HG02571 (cell line): ENCODE data around the gene MEF2C.

Experiments used
- ATAC-seq: cut with Tn5 transposase; IDR thresholded peaks from one replicate; pipeline ENCODE4 v1.9.1; 2021; ENCODE audit warnings: mild to moderate bottlenecking, moderate library complexity; ENCODE audit not compliant: unreplicated experiment

MEF2C gene

DNA sequence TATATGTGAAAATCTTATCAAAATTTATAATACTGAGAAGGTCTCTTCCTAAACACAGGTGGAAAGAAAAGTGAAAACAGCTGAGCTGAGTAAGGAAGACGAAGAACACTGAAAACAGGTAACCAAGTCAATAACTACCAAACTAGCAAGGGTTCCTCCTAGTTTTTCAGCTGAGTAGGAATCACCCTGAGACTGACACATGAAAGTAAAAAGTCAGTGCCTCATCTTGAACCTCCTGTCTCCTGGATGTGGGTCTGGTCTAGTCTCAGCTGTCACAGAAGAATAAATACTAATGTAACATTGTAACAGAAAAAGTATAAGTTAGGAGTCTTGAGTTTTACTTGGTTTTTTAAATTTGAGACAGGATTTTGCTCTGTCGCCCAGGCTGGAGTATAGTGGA is 121.0 kb downstream of the MEF2C start:
- ATAC-seq = no peak

DNA sequence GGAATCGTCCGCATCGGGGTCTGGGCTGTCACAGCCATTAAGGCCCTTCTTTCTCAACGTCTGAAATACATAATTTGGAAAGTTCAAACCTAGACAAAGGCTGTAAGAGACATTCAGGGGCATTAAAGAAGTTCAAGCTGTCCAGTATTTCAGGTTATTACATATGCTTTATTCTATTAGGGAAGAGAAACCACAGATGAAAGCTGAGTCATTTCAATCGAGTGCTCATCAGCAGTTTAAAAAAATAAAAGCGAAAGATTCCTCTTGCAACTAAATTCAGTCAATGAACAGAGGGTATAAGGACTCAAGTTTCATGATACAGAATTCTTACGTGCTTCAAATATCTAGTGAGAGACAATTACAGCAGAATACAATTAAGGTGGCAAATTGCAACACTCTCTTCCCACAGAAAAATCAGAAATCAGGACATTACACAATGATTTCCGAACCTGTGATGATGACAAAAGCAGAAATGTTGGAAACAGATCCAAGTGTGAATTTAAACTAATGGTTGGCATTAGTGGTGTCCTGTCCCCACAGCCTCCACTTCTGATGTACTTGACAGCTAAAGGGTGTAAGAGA is 121.6 kb downstream of the MEF2C start:
- ATAC-seq = peak; percentile 53

DNA sequence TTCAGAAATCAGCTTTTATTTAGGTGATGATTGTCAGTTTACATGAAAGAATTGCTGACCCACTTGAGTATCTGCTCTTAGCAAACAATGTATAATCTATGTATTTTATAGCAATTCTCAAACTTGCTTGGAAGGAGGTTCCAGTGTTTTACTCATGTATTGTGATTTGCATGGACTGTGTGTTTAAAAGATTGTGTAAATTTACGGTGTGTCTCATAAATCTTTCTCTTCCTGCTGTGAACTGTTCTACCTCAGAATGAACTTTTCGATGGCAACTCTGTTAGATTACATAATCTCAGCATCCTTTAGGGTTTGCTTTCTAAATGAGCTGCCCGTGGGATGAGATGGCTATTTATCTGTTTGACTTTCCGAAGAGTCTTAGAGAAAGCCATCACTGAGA is 122.5 kb downstream of the MEF2C start:
- no peak for ATAC-seq

DNA sequence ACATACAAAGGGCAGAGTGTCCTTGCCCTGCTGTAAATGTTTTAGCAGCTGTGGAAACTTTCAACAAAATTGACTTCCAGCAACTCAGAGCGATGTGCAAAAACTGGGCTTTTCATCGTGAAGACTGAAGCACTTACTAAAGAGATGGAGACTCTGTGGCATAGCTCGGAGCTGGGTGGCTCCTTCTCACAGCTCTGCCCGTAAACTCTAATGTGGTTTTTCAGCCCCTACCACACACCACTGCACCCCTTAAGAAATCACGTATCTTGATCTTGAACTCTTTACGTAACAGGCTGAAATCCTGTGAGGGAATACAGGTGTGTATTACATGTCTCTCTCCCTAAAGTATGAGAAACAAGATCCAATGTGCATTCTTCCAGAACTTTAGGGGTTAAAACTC is 124.4 kb downstream of the MEF2C start:
- ATAC-seq = no peak

DNA sequence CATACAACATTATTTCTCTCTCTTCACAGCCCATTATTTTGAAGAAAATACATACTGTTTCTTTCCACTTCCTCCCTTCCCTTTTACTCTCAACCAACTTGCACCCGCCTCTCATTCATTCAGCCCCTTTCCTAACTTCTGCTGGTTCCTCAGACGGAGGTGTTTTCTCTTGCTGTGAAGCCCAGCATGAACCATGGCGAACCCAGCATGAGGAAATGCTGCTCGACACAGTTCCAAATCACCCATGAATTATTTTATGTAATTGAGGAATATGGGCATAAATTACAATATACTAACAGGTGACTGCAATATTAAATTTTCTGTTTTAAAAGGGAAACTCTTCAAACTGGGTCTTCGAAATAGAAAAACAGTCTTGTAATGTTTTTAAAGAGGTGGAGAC is 124.8 kb downstream of the MEF2C start:
- ATAC-seq = no peak

DNA sequence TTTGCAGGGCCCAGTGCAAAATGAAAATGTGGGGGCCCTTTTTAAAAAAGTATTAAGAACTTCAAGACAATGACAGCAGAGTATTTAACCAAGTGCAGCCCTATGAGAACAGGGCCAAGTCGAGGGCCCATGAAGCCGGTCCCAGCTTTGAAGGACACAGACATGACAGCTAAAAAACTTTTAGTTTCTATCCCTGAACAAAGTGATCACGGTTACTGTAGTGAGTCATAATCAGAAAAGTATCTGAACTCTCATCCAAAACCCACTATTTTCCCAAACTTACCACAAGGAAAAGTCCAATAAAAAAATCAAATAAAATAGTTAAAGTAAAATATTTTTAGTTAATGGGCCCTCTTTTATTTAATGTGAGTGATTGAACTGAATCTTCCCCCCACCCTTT is 126.0 kb downstream of the MEF2C start:
- ATAC-seq = no peak

DNA sequence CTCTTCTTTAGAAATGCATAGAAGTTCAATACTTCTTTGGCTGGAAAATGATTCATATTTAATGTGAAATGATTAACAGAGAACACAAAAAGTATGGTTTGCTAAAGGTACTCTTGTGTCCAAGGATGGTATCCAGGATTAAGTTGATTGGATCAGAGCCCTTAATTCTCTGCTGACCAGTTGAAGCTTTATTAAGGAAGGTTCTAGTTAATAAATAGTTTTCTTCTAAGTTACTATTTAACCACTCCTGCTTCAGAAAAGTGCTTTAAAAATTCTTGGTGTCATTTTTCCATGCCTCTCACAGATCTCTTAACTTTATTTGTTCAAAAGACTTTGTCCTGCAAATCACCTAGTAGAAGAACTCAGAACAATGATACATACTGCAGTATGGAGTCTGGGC is 134.3 kb downstream of the MEF2C start:
- ATAC-seq = no peak

DNA sequence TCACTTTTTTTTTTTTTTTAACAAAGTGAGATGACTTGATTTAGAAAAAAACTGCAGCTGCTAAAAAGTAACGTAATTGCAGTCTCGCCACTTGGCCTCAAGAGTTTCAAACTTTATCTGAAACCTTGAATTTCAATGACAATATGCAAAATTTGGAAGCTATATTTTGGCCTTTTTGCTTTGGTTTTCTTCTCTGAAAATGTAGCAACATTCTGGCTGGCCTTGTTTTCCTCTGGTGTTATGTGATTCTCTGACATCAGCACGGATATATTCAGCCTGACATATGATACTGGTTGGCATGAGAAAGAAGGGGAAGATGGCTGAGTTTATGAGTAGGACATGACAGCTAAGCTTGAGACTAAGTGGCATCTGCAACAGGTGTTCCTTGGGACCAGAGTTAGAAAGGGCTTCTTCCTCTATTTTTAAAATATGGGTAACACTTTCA is 136.5 kb downstream of the MEF2C start:
- peak; percentile 78 for ATAC-seq

DNA sequence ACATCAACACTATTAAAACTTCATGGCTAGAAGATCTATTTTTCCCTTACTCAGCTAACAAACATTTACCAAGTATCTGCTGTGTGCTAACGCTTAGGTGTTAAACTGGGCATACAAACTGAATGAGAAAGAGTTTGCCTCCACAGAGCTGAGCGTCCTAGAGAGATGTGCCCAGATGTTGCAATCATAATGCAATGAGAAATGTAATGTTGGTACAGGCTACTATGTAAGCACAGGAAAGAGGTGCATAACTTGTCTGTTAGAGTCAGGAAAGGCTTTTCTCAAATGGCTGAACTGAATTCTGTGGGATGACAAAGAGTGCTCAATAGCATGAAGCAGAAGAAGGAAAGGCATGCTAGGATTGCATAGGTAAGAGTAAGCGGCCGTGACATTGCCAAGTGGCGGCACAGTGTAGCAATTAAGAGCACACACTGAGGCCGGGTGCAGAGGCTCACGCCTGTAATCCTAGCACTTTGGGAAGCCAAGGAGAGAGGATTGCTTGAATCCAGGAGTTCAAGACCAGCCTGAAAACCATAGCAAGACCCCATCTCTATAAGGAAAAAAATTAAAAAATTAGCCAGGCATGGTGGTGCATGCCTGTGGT is 137.8 kb downstream of the MEF2C start:
- no peak for ATAC-seq

DNA sequence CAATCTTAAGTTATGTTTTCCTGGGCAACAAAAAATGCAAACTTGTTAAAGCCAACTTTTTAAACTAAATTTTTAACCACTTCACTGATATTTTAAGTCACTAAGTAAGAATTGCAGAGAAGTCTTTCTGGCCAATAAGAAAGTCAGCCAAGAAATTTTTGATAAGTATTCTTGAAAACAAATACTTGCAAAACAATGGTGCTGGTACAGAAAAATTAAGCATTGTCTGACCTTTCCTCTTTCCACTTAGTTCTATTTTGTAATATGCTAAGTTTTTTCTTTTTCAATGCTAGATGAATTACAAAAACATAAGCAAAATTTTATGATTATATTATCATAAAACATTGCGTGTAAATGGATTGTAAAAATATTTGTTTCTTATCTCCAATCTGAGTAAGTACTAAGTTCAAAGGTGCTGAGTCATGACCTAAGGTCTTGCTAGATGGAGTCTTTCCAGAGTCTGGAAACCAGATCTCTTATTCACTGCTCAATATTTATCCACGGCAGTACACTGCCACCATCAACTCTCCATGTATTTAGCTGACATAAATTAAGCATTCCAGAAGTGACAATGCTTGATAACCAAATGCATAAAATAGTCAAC is 139.7 kb downstream of the MEF2C start:
- no peak for ATAC-seq

DNA sequence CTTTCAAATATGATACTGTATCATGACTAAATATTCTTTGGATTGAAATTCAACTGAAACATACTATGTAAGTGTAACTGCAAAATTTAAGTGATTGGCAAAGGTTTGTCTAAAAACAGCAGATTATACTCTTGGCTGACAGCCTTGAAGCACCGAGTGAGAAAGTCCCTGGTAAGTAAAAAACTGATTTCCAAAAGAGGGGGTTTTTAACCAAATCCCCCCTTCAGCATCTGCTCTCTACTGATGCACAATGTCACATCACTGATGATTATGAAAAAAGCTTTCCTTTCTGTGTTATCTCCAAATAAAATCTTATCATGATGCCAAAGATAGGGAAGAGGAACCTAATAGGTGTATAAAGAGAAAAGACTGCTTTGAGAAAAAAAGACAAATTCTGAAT is 141.0 kb downstream of the MEF2C start:
- ATAC-seq = no peak

DNA sequence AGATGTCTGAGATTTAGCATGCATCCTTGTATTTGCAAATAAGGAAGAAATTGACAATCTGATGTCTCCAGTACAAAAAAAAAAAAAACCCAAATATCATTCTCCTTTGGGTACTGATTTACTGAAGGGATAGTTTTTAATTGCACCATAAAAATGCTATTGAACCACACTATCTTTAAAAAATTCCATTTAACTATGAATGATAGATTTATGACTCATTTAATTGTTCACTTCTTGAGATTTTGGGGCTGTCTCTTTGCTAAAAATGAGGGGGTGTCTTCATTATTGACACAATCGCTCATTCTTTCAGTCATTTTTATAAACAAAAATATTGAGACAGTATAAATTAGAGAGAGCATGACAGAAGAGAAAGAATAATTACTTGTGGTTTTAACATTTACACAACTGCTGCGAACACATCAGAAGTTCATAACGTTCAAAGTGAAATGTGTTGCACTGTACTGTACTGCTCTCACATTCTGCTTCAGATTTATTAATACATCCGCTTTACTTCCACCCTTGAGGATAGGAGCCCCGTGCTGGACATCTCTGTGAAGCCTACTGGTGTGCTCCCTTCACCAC is 142.3 kb downstream of the MEF2C start:
- no peak for ATAC-seq

DNA sequence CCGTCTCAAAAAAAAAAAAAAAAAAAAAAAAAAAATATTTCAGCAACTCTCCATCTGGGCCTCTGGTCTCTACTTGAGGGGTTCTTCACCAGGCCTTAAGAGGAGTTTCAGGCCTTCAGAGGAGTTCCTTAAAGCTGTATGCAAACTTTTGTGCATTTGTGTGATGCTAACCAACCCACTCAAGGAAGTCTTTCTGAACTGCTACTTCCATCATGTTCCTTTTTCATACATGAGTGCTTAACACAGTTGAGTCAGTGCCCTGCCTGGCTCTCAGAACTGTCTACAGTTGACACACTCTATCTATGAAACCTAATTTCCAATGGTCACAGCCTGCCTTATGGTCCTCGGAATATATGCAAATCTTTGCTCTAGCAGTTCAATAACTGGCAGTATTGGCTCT is 146.5 kb downstream of the MEF2C start:
- ATAC-seq = peak; percentile 31

DNA sequence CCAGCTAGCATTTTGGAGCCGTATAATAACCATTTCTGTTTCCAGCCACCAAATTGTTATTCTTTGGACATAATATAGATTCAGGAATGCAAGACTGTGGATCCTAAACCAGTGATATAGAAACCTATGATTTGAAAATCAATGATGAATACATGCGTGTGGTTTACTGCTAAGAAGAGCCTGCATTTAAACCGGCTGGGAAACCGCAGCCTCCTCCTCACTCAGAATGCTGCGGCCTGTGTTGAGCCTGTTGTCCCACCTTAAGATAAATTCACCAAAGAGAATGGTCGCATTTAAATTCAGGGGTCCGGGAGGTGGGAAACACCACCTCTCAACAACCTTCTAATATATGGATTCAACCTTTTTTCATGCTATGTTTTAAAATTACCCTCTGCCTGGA is 148.0 kb downstream of the MEF2C start:
- ATAC-seq = no peak

DNA sequence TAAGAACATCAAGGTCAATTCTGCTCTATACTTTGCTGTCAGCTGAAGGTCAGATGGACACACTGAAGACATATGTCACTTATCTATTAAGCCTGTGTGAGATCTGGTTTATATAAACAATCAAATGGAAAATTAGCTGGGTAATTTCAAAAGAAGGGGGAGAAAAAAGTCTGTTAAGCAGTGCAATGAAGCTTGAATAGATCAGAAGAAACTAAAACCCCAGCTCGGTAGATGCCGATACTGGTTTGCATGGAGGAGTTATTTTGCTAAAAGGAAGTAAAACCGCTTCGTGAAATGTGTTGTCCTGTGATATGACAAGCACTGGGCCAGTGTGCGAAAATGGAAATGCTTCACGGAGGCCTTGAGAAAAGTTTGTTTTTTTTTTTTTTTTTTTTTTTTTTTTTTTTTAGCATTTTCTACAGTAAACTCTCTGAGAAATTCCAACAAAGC is 148.8 kb downstream of the MEF2C start:
- peak; percentile 47 for ATAC-seq

DNA sequence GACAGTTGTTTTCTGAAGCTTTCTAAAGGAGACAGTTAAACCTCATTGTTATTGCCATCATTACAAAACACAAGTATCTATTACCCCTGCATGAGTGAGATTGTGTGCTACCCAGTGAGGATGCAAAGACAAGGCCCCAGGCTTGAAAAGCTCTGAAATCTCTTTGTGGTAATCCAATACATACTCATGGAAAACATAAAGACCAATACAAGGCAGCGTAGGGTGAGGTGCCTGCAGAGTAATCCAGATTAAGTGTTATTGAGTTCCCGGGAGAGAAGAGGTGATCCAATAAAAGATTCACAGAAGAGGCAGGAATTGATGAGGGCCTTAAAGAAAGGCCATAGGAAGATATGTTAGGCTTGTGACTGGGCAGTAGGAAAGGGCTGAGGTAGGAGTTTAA is 150.1 kb downstream of the MEF2C start:
- no peak for ATAC-seq

DNA sequence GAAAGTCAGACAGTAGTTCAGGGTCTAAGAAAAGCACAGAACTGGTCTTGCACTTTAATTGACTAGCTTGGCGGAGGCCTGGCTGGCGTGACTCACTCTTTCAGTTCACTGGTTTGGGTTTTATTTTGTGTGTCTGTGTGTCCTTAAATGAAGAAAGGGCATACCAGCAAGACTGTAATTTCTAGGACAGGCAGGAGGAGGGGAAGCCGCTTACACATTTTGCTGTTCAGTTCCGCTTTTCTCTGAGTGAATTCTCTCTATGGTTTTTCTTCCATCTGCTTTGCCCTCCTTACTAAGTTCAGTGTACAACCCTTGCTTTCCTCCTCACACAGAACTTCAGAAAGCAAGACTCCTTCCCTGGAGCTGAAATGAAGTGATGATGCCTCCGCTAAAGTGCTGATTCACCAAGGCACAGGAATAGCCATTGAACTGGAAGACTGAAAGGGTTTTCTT is 150.8 kb downstream of the MEF2C start:
- peak; percentile 53 for ATAC-seq

DNA sequence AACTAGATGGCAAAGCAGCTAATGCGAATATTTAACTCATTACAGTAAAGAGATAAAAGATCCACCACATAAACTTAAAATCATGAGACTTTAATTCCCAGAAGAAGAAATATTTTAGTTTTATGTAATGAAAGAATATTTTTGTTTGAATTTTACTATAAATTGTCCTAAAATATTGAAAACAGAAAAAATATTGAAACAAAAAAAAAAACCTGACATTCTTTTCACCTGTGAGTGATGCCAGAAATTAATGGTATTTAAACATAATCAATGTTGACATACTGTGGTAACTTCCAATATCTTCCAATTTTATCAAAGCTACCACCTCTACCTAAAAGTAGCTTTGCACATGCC is 153.2 kb downstream of the MEF2C start:
- no peak for ATAC-seq

DNA sequence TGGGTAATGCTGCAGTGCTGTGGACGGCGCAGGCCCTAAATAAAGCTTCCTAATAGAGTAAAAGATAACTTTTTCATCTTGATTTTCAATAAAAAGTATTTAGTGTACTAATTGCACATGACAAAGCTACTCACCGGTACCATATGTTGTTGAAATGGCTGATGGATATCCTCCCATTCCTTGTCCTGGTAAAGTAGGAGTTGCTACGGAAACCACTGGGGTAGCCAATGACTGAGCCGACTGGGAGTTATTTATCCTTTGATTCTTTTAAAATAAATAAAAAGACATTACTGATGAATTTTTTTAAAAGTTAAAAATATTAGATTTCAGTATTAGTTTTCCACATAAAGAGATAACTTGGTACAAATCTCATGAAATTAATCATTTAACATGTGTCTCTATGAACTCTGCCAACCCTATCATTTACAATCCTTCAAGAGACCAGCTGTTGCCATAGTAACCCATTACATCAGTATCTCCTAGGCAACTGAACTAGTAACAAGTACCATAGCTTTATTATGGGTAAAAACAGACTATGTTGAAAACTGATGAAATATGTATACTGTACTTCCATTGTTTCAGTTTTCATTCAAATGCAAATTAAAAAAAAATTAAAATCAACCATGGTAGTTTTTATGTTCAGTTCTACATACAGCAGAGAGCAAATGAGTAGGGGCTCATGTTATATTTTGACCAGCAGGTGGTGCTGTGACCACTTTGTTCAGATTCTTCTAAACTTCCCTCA is 153.7 kb downstream of the MEF2C start:
- ATAC-seq = no peak

DNA sequence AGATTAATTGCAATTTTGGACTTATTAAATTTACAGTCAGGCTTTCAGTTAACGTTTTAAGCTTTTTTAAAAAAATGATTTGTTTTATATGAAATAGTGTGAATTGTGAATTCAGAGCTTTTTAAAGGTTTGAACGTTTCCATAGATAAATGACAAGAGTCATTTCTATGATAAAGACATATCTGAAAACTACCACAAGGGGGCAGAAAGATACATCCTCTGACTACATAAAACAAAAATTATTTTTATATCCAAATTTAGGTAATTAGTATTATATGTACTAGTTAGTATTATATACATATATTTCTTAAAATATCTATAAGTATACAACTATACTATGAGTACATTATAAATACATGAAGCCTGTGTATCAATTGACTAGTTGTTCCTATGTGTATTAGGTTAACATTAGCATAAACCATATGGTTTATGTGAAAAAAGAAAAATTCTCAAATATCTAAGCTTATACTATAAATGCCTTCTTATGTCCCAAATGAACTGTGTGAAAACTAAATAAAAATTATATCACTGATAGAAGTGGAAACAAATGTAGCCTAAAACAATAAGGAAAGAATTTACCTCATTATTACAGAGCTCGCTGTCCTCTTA is 155.2 kb downstream of the MEF2C start:
- no peak for ATAC-seq

DNA sequence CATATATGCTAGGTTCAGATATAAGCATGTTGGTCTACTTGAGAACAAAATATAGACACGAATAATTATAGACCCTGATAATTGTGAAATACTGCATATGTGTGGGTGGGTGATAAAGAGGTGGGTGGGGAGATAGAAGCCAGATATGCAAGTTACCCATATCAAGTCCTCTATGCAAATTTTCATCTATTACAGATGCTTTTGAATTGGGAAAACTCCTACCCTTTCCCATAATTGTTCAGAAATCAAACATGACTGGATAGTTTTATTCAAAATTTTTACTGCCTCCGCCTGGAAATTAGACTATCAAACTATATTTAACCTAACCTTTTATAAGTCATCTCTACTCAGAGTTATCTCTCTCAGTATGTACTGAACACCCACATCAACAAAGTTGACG is 157.5 kb downstream of the MEF2C start:
- ATAC-seq = no peak
